Stimulated activated naive B cell treated with anti-CD40 and anti-IgM and Interleukin-4, amounts not matched to agents 10 μg/mL and 1 μg/mL and 100 μg/mL, for 72 hours (primary cell): ENCODE results near the gene OR5M11.
"Not testable (repeated sequence)": the region's sequence is repeated elsewhere in the genome, so short reads cannot be mapped to it uniquely, and the experiment has no call there.

ENCODE experiments used
- ATAC-seq, 2 donors: fragments of 150-1000 bp; cut with Tn5 transposase; replicated peaks; 2 replicates each; pipeline ENCODE4 v1.10.0; 2021; ENCODE audit warnings: moderate library complexity in 1 of 2
- DNase-seq: peaks from one replicate; pipeline ENCODE4 v3.0.0; 2021
- H3K27ac Mint-ChIP-seq: one replicate; pipeline ENCODE4 v1.8.0; 2022; ENCODE audit warnings: mild to moderate bottlenecking, mixed read lengths
- H3K27me3 Mint-ChIP-seq, 2 donors: one replicate each; pipeline ENCODE4 v1.8.0; 2022; ENCODE audit warnings: mixed read lengths in 2 of 2
- H3K36me3 Mint-ChIP-seq, 2 donors: one replicate each; pipeline ENCODE4 v1.8.0; 2022; ENCODE audit warnings: mixed read lengths in 2 of 2, mild to moderate bottlenecking in 1 of 2
- H3K4me1 Mint-ChIP-seq, 2 donors: one replicate each; pipeline ENCODE4 v1.8.0; 2022; ENCODE audit warnings: mixed read lengths in 2 of 2, mild to moderate bottlenecking in 1 of 2
- H3K4me3 Mint-ChIP-seq, 2 donors: one replicate each; pipeline ENCODE4 v1.8.0; 2022; ENCODE audit warnings: mild to moderate bottlenecking in 2 of 2, mixed read lengths in 2 of 2, moderate library complexity in 1 of 2
- H3K9me3 Mint-ChIP-seq, 2 donors: one replicate each; pipeline ENCODE4 v1.8.0; 2022; ENCODE audit warnings: mixed read lengths in 2 of 2, mild to moderate bottlenecking in 1 of 2

Gene OR5M11

GRCh38 chr11:56543157-56543556 is at the start of gene OR5M11:
Gene OR5M11, minus strand, starts transcription at chr11:56543257. Its CDS starts 0 bp downstream, at chr11:56543257.
- H3K4me3 Mint-ChIP-seq = no peak within 1 kb of the TSS
- H3K36me3 Mint-ChIP-seq = no peaks in the 10 kb centered on the region

GRCh38 chr11:56592088-56592717 is 49.1 kb upstream of the OR5M11 start:
- H3K9me3 Mint-ChIP-seq, ATAC-seq, H3K36me3 Mint-ChIP-seq, H3K4me1 Mint-ChIP-seq, H3K4me3 Mint-ChIP-seq, H3K27me3 Mint-ChIP-seq, DNase-seq, H3K27ac Mint-ChIP-seq: not testable (repeated sequence)

More at GRCh38 chr11:56543157-56543556, at the start of gene OR5M11:
- H3K27ac Mint-ChIP-seq = no peak within 1 kb of the TSS
- ATAC-seq = no peak
- H3K27me3 Mint-ChIP-seq = no peaks in the 10 kb centered on the region
- H3K4me1 Mint-ChIP-seq = no peaks in the 10 kb centered on the region
- peaks cover 6 to 20% of the 10 kb centered on the region in 2 donors for H3K9me3 Mint-ChIP-seq
- DNase-seq = no peak

- Mint-ChIP-seq H3K36me3 (no peaks in the 10 kb centered on the region), H3K4me1 (no peaks in the 10 kb centered on the region), H3K27ac (no peak within 1 kb of the TSS), H3K4me3 (no peak within 1 kb of the TSS), H3K27me3 (no peaks in the 10 kb centered on the region), H3K9me3 (peaks cover 0 to 2% of the 10 kb centered on the region in 2 donors)
- DNase-seq (no peak), ATAC-seq (no peak)
Observed at GRCh38 chr11:56577621-56578020, 34.6 kb upstream of the OR5M11 start, which contains the start of gene OR5M10. Gene OR5M10, minus strand, starts transcription at chr11:56577721. Its CDS starts 0 bp downstream, at chr11:56577721.

DNA sequence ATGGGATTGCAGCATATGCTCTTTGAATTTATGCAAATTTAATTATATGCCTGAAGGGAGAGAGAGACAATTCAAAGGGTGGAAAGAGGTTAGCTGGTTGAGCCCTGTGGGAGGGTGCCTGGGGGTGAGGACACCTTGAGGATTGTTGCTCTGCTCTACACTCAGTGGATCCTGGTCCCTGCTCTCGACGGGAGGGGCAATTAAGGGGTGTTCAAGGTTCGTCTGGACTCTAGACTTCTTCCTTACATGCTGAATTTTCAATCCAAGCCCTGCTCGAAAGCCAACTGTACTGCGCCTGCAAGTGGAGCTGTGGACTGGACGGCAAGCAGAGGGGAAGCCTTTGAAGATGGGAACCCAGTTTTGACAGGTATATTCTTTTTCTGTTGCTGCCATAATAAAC is 15.5 kb upstream of the OR5M11 start:
- no peak for DNase-seq
- Mint-ChIP-seq H3K27ac (no peak overlapping the region), H3K4me1 (no peaks in the 10 kb centered on the region), H3K36me3 (no peaks in the 10 kb centered on the region), H3K4me3 (no peak overlapping the region), H3K27me3 (no peaks in the 10 kb centered on the region), H3K9me3 (peaks cover 8% of the 10 kb centered on the region in 2 donors)
- no peak for ATAC-seq

DNA sequence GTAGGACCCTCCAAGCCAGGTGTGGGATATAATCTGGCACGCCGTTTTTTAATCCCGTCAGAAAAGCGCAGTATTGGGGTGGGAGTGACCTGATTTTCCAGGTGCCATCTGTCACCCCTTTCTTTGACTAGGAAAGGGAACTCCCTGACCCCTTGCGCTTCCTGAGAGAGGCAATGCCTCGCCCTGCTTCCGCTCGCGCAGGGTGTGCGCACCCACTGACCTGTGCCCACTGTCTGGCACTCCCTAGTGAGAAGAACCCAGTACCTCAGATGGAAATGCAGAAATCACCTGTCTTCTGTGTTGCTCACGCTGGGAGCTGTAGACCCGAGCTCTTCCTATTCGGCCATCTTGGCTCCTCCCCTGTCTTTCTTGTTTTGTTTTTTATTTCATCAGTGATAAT is 11.6 kb upstream of the OR5M11 start:
- not testable (repeated sequence) for H3K4me3 Mint-ChIP-seq, H3K36me3 Mint-ChIP-seq, H3K4me1 Mint-ChIP-seq, H3K9me3 Mint-ChIP-seq, H3K27ac Mint-ChIP-seq, DNase-seq, ATAC-seq, H3K27me3 Mint-ChIP-seq

DNA sequence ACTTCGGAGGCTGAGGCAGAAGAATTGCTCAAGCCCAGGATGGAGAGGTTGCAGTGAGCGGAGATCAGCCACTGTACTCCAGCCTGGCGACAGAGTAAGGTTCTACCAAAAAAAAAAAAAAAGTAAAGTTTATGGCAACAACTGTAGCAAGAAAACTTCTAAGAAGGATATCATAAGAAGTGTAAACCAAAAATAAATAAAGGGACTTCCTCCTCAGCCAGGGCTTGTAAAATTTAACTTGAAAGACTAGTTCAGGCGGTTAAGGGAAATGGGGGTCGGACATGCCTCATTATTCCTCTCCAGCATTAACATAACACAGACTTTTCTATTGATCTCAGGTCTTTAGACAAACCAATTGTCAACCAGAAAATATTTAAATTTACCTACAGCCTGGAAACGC is 2.5 kb upstream of the OR5M11 start:
- Mint-ChIP-seq H3K9me3 (peaks cover 3 to 13% of the 10 kb centered on the region in 2 donors), H3K4me3 (no peak overlapping the region), H3K36me3 (no peaks in the 10 kb centered on the region), H3K27ac (no peak overlapping the region), H3K4me1 (no peaks in the 10 kb centered on the region), H3K27me3 (no peaks in the 10 kb centered on the region)
- ATAC-seq = no peak
- DNase-seq = no peak

GRCh38 chr11:56543739-56544138 is 682 bp upstream of the OR5M11 start:
- Mint-ChIP-seq H3K27me3 (no peaks in the 10 kb centered on the region), H3K36me3 (no peaks in the 10 kb centered on the region), H3K4me3 (no peak overlapping the region), H3K4me1 (no peaks in the 10 kb centered on the region), H3K27ac (no peak overlapping the region), H3K9me3 (peaks cover 4 to 16% of the 10 kb centered on the region in 2 donors)
- DNase-seq = no peak
- ATAC-seq = no peak

- no peaks in the 10 kb centered on the region for H3K4me1 Mint-ChIP-seq
- H3K4me3 Mint-ChIP-seq = no peak overlapping the region
- H3K27me3 Mint-ChIP-seq = no peaks in the 10 kb centered on the region
- H3K36me3 Mint-ChIP-seq = no peaks in the 10 kb centered on the region
- DNase-seq = no peak
- H3K9me3 Mint-ChIP-seq = peaks cover 2 to 4% of the 10 kb centered on the region in 2 donors
- ATAC-seq = no peak
- H3K27ac Mint-ChIP-seq = no peak overlapping the region
Observed at GRCh38 chr11:56533054-56533740, 9.9 kb downstream of the OR5M11 start.

DNA sequence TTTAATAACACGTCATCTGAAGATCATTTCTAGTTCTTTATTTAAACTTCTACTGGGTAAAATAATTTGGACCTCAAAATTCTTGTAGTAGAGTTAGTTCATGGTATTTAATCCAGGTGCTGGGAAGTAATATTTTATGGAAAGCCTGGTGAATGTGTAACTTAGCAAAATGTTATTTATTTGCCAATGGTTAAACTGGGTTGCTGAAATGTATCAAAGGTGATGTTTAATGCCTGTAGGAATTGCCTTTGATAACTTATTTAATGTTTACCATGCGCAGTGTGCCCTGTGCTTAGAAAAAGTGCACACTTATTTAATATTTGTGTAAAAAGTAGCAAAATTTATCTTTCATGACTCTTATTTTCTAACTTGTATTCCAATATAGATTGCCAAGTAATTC is 11.2 kb downstream of the OR5M11 start:
- DNase-seq = no peak
- Mint-ChIP-seq H3K9me3 (peaks cover 2 to 4% of the 10 kb centered on the region in 2 donors), H3K4me3 (no peak overlapping the region), H3K36me3 (no peaks in the 10 kb centered on the region), H3K4me1 (no peaks in the 10 kb centered on the region), H3K27me3 (no peaks in the 10 kb centered on the region), H3K27ac (no peak overlapping the region)
- no peak for ATAC-seq

DNA sequence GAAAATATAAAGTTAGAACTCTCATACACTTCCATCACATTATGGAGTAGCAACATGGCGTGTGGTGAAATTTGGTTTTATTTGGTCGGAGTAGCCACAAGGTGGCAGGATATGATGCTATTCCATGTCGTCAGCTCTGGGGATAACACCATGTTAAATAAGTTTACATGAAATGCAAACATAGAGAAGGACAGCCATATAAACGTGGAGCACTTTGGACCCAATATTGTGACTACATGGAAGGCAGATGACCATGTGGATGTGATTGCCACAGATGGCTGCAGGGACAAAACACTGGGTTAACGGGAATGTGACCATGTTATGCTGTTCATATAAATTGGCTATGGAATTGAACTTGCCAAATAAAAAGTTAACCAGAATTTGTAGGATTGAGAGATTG is 21.0 kb downstream of the OR5M11 start:
- H3K36me3 Mint-ChIP-seq = no peaks in the 10 kb centered on the region
- H3K9me3 Mint-ChIP-seq = peaks cover 5 to 6% of the 10 kb centered on the region in 2 donors
- DNase-seq = no peak
- no peak overlapping the region for H3K27ac Mint-ChIP-seq
- no peaks in the 10 kb centered on the region for H3K4me1 Mint-ChIP-seq
- no peak for ATAC-seq
- H3K4me3 Mint-ChIP-seq = no peak overlapping the region
- no peaks in the 10 kb centered on the region for H3K27me3 Mint-ChIP-seq

- no peak overlapping the region for H3K4me3 Mint-ChIP-seq
Observed at GRCh38 chr11:56513280-56513679, 29.8 kb downstream of the OR5M11 start.

GRCh38 chr11:56509439-56509838 is 33.6 kb downstream of the OR5M11 start:
- Mint-ChIP-seq H3K9me3 (peaks cover 5 to 11% of the 10 kb centered on the region in 2 donors), H3K36me3 (no peaks in the 10 kb centered on the region), H3K27ac (no peak overlapping the region), H3K4me1 (no peaks in the 10 kb centered on the region), H3K27me3 (no peaks in the 10 kb centered on the region), H3K4me3 (no peak overlapping the region)
- ATAC-seq = no peak
- DNase-seq = no peak

More at GRCh38 chr11:56513280-56513679, 29.8 kb downstream of the OR5M11 start:
- no peak for ATAC-seq
- Mint-ChIP-seq H3K4me1 (no peaks in the 10 kb centered on the region), H3K36me3 (no peaks in the 10 kb centered on the region), H3K9me3 (peaks cover 11 to 12% of the 10 kb centered on the region in 2 donors), H3K27ac (no peak overlapping the region), H3K27me3 (no peaks in the 10 kb centered on the region)
- DNase-seq = no peak

DNA sequence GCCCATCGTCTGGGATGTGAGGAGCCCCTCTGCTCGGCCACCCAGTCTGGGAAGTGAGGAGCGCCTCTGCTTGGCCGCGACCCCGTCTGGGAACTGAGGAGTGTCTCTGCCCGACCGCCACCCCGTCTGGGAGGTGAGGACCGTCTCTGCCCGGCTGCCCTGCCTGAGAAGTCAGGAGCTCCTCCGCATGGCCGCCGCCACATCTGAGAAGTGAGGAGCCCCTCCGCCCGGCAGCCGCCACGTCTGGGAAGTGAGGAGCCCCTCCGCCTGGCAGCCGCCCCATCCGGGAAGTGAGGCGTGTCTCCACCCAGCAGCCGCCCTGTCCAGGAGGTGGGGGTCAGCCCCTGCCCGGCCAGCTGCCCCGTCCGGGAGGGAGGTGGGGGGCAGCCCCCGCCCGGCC is 46.0 kb downstream of the OR5M11 start:
- H3K27me3 Mint-ChIP-seq = no peaks in the 10 kb centered on the region
- no peak overlapping the region for H3K27ac Mint-ChIP-seq
- no peak overlapping the region for H3K4me3 Mint-ChIP-seq
- peaks cover 0 to 3% of the 10 kb centered on the region in 2 donors for H3K9me3 Mint-ChIP-seq
- no peaks in the 10 kb centered on the region for H3K4me1 Mint-ChIP-seq
- no peaks in the 10 kb centered on the region for H3K36me3 Mint-ChIP-seq
- ATAC-seq = no peak
- no peak for DNase-seq

GRCh38 chr11:56495117-56495516 is 47.9 kb downstream of the OR5M11 start:
- no peaks in the 10 kb centered on the region for H3K27me3 Mint-ChIP-seq
- H3K27ac Mint-ChIP-seq = no peak overlapping the region
- no peak for ATAC-seq
- peaks cover 1 to 6% of the 10 kb centered on the region in 2 donors for H3K9me3 Mint-ChIP-seq
- H3K4me1 Mint-ChIP-seq = no peaks in the 10 kb centered on the region
- DNase-seq = no peak
- no peaks in the 10 kb centered on the region for H3K36me3 Mint-ChIP-seq
- no peak overlapping the region for H3K4me3 Mint-ChIP-seq
